HCT116 (cell line): ENCODE data around the gene ZNF536.

Experiments used
- CBX3 ChIP-seq: IDR thresholded peaks from 2 replicates; pipeline ENCODE4 v1.6.1; 2012; ENCODE audit warnings: low read depth
- ELF1 ChIP-seq: IDR thresholded peaks from 2 replicates; pipeline ENCODE4 v1.6.1; 2012; ENCODE audit warnings: low read depth, borderline replicate concordance
- EZH2 ChIP-seq: fragments of 200-600 bp; sonication (generic); IDR thresholded peaks from 2 replicates; pipeline ENCODE4 v1.6.1; 2017; ENCODE audit warnings: antibody characterized with exemption, mixed run types
- FOSL1 ChIP-seq: IDR thresholded peaks from 2 replicates; pipeline ENCODE4 v1.6.1; 2012; ENCODE audit warnings: low read depth
- POLR2AphosphoS5 ChIP-seq: IDR thresholded peaks from 2 replicates; pipeline ENCODE4 v1.6.1; 2011; ENCODE audit warnings: mild to moderate bottlenecking, low read depth, low read length, moderate library complexity
- RAD21 ChIP-seq: IDR thresholded peaks from 2 replicates; pipeline ENCODE4 v1.6.1; 2012; ENCODE audit warnings: low read depth, mild to moderate bottlenecking
- SIN3A ChIP-seq: IDR thresholded peaks from 2 replicates; pipeline ENCODE4 v1.6.1; 2012; ENCODE audit warnings: low read depth
- TCF7L2 ChIP-seq: IDR thresholded peaks from 2 replicates; pipeline ENCODE4 v1.7.0; 2011; ENCODE audit warnings: borderline replicate concordance, inconsistent platforms; ENCODE audit not compliant: insufficient read depth, insufficient read length; ENCODE audit errors: extremely low read depth
- ZNF274 ChIP-seq: fragments of 200-500 bp; sonication (Bioruptor generic); IDR thresholded peaks from 2 replicates; pipeline ENCODE4 v1.6.1; 2014; ENCODE audit warnings: mild to moderate bottlenecking, low read depth, low read length, inconsistent platforms
- TF ChIP-seq, protein P1 (sequence below), 3 experiments: fragments of 200-600 bp in 1 of 3; sonication (generic) in 1 of 3; IDR thresholded peaks in 2 of 3; conservative IDR thresholded peaks in 1 of 3; 2 replicates each; pipeline ENCODE4 v1.5.1; 2012 to 2017; ENCODE audit warnings: low read depth in 2 of 3, low read length in 2 of 3, antibody characterized with exemption in 1 of 3, borderline replicate concordance in 1 of 3, control low read depth in 1 of 3, mild to moderate bottlenecking in 1 of 3, mixed read lengths in 1 of 3, mixed run types in 1 of 3, moderate library complexity in 1 of 3; ENCODE audit not compliant: insufficient read depth in 1 of 3
- TF ChIP-seq, protein P2 (sequence below): IDR thresholded peaks from 2 replicates; pipeline ENCODE4 v1.6.1; 2012
- TF ChIP-seq, protein P3 (sequence below): IDR thresholded peaks from 2 replicates; pipeline ENCODE4 v1.6.1; 2012
- TF ChIP-seq, protein P4 (sequence below): IDR thresholded peaks from 2 replicates; pipeline ENCODE4 v1.6.1; 2011; ENCODE audit warnings: mild to moderate bottlenecking, low read length, moderate library complexity; ENCODE audit not compliant: insufficient replicate concordance; ENCODE audit errors: extremely low read depth
- TF ChIP-seq, protein P5 (sequence below): IDR thresholded peaks from 2 replicates; pipeline ENCODE4 v1.6.1; 2012; ENCODE audit warnings: low read depth

DNA sequence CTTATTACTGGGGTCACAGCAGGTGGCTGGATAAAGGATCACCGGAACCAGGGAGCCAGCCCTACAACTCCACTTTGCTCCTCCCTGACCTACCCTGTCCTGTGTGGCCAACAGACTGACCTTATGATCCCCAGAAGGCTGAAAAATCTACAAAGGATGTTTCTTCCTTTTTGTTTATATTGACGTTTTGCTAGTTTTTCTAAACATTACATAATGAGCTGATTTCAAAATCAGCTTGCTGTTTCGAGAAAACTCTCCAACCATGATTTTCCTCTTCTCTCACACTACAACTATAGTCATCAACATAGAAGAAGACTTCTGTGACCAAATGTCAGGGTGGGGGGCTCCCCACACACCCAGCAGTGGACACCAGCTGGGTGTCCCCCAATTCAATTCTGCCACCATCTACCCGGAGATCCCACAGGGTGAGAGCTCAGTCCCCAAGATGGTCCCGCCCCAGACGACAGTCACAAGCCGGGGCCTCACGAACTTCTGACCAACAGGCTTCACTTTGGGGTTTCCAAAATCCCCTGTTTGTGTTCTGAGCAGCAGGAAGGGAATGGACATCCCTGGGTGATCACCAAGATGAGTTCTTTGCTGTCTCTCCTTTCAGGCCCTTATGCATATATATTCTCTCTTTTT lies 35.0 kb downstream of the ZNF536 start:
- TF ChIP-seq, protein P1, sequence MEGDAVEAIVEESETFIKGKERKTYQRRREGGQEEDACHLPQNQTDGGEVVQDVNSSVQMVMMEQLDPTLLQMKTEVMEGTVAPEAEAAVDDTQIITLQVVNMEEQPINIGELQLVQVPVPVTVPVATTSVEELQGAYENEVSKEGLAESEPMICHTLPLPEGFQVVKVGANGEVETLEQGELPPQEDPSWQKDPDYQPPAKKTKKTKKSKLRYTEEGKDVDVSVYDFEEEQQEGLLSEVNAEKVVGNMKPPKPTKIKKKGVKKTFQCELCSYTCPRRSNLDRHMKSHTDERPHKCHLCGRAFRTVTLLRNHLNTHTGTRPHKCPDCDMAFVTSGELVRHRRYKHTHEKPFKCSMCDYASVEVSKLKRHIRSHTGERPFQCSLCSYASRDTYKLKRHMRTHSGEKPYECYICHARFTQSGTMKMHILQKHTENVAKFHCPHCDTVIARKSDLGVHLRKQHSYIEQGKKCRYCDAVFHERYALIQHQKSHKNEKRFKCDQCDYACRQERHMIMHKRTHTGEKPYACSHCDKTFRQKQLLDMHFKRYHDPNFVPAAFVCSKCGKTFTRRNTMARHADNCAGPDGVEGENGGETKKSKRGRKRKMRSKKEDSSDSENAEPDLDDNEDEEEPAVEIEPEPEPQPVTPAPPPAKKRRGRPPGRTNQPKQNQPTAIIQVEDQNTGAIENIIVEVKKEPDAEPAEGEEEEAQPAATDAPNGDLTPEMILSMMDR (IDR thresholded peaks at IDR 0.05 in 2 of 3, conservative IDR thresholded peaks at IDR 0.05 in 1 of 3; ENCODE audit: borderline replicate concordance in 1 of 3, insufficient read depth in 1 of 3, low read depth in 2 of 3, low read length in 2 of 3), result no peak
- TF ChIP-seq TCF7L2 (no peak), ELF1 (no peak), RAD21 (no peak), EZH2 (no peak), POLR2AphosphoS5 (no peak), FOSL1 (no peak), CBX3 (no peak), SIN3A (no peak), ZNF274 (no peak)
- TF ChIP-seq, protein P2, sequence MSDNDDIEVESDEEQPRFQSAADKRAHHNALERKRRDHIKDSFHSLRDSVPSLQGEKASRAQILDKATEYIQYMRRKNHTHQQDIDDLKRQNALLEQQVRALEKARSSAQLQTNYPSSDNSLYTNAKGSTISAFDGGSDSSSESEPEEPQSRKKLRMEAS, result no peak
- TF ChIP-seq, protein P3, sequence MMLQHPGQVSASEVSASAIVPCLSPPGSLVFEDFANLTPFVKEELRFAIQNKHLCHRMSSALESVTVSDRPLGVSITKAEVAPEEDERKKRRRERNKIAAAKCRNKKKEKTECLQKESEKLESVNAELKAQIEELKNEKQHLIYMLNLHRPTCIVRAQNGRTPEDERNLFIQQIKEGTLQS, result no peak
- TF ChIP-seq, protein P4, sequence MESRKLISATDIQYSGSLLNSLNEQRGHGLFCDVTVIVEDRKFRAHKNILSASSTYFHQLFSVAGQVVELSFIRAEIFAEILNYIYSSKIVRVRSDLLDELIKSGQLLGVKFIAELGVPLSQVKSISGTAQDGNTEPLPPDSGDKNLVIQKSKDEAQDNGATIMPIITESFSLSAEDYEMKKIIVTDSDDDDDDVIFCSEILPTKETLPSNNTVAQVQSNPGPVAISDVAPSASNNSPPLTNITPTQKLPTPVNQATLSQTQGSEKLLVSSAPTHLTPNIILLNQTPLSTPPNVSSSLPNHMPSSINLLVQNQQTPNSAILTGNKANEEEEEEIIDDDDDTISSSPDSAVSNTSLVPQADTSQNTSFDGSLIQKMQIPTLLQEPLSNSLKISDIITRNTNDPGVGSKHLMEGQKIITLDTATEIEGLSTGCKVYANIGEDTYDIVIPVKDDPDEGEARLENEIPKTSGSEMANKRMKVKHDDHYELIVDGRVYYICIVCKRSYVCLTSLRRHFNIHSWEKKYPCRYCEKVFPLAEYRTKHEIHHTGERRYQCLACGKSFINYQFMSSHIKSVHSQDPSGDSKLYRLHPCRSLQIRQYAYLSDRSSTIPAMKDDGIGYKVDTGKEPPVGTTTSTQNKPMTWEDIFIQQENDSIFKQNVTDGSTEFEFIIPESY, result no peak
- TF ChIP-seq, protein P5, sequence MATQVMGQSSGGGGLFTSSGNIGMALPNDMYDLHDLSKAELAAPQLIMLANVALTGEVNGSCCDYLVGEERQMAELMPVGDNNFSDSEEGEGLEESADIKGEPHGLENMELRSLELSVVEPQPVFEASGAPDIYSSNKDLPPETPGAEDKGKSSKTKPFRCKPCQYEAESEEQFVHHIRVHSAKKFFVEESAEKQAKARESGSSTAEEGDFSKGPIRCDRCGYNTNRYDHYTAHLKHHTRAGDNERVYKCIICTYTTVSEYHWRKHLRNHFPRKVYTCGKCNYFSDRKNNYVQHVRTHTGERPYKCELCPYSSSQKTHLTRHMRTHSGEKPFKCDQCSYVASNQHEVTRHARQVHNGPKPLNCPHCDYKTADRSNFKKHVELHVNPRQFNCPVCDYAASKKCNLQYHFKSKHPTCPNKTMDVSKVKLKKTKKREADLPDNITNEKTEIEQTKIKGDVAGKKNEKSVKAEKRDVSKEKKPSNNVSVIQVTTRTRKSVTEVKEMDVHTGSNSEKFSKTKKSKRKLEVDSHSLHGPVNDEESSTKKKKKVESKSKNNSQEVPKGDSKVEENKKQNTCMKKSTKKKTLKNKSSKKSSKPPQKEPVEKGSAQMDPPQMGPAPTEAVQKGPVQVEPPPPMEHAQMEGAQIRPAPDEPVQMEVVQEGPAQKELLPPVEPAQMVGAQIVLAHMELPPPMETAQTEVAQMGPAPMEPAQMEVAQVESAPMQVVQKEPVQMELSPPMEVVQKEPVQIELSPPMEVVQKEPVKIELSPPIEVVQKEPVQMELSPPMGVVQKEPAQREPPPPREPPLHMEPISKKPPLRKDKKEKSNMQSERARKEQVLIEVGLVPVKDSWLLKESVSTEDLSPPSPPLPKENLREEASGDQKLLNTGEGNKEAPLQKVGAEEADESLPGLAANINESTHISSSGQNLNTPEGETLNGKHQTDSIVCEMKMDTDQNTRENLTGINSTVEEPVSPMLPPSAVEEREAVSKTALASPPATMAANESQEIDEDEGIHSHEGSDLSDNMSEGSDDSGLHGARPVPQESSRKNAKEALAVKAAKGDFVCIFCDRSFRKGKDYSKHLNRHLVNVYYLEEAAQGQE, result no peak
